GM12801 (cell line): Measurements from ENCODE around the gene CACNA2D4.

Source experiments
- CTCF ChIP-seq: IDR thresholded peaks from one replicate; pipeline ENCODE4 v1.5.1; 2011; ENCODE audit warnings: control low read depth; ENCODE audit not compliant: insufficient read length; ENCODE audit errors: extremely low read depth

Gene CACNA2D4

GRCh38 chr12:1870998-1871917, 47.2 kb downstream of the CACNA2D4 start:
- TF ChIP-seq CTCF = no peak

- TF ChIP-seq CTCF = no peak
Observed at GRCh38 chr12:1870086-1870485, 48.4 kb downstream of the CACNA2D4 start.

- no peak for TF ChIP-seq CTCF
Observed at GRCh38 chr12:1869145-1869544, 49.3 kb downstream of the CACNA2D4 start.

GRCh38 chr12:1865284-1865866, 53.1 kb downstream of the CACNA2D4 start:
- TF ChIP-seq CTCF = no peak

- TF ChIP-seq CTCF = no peak
Observed at GRCh38 chr12:1864867-1865266, 53.6 kb downstream of the CACNA2D4 start.

GRCh38 chr12:1864456-1864855, 54.0 kb downstream of the CACNA2D4 start:
- TF ChIP-seq CTCF = no peak

- no peak for TF ChIP-seq CTCF
Observed at GRCh38 chr12:1863823-1864222, 54.6 kb downstream of the CACNA2D4 start.
